Vagina (tissue), 2 donors: ENCODE measurements around the gene HUNK.

Experiments
- POLR2A ChIP-seq, 2 donors: fragments of 450-650 bp; IDR thresholded peaks; one replicate each; pipeline ENCODE4 v1.6.1; 2017; ENCODE audit warnings: antibody characterized with exemption in 2 of 2, mild to moderate bottlenecking in 2 of 2, moderate library complexity in 2 of 2
- POLR2AphosphoS5 ChIP-seq, 2 donors: sonication (generic); formaldehyde crosslinking; IDR thresholded peaks; one replicate each; pipeline ENCODE4 v1.9.0; 2017; ENCODE audit warnings: antibody characterized with exemption in 2 of 2, mild to moderate bottlenecking in 2 of 2, low read depth in 1 of 2; ENCODE audit not compliant: insufficient read depth in 1 of 2
- TF ChIP-seq, protein P1 (sequence below), 3 experiments: fragments of 450-650 bp in 2 of 3; fragments of 200-600 bp in 1 of 3; sonication (generic) in 1 of 3; IDR thresholded peaks; one replicate each; pipeline ENCODE4 v1.5.1; 2017 to 2019; ENCODE audit warnings: antibody characterized with exemption in 3 of 3, mild to moderate bottlenecking in 2 of 3, moderate library complexity in 2 of 3

DNA sequence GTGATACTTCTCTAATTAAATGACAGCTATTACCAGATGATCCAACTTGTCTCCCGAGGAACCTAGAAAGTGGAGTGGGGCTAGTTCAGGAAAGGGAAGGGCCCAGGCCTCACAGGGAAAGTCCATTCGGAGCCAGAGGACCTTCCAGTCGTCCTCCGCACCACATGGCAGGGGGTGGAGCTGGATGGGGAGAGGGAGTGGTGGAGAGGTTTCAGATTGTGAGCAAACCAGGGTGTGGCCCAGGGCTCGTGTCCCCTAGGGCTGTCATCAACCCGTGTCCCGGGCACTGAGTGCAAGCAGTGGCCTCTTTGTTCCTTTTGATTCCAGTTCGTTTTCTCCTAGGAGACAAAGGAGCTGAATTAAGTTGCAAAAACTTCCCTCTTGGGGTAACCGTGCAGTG lies 114.9 kb downstream of the HUNK start:
- TF ChIP-seq, protein P1, sequence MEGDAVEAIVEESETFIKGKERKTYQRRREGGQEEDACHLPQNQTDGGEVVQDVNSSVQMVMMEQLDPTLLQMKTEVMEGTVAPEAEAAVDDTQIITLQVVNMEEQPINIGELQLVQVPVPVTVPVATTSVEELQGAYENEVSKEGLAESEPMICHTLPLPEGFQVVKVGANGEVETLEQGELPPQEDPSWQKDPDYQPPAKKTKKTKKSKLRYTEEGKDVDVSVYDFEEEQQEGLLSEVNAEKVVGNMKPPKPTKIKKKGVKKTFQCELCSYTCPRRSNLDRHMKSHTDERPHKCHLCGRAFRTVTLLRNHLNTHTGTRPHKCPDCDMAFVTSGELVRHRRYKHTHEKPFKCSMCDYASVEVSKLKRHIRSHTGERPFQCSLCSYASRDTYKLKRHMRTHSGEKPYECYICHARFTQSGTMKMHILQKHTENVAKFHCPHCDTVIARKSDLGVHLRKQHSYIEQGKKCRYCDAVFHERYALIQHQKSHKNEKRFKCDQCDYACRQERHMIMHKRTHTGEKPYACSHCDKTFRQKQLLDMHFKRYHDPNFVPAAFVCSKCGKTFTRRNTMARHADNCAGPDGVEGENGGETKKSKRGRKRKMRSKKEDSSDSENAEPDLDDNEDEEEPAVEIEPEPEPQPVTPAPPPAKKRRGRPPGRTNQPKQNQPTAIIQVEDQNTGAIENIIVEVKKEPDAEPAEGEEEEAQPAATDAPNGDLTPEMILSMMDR (IDR thresholded peaks at IDR 0.05) = no peak
- TF ChIP-seq POLR2AphosphoS5 (IDR thresholded peaks at IDR 0.05; ENCODE audit: insufficient read depth in 1 of 2, low read depth in 1 of 2) (no peak), POLR2A (IDR thresholded peaks at IDR 0.05) (no peak)
